HUES6 (cell line): ENCODE data around the gene CTIF.

Source experiments
- H3K27ac ChIP-seq: 2 replicates; pipeline ENCODE4 v1.7.0; 2013; ENCODE audit warnings: low read depth, mild to moderate bottlenecking, low read length, inconsistent platforms
- H3K27me3 ChIP-seq: 2 replicates; pipeline ENCODE4 v1.6.1; 2013; ENCODE audit warnings: low read length; ENCODE audit not compliant: control insufficient read depth, insufficient read depth
- H3K36me3 ChIP-seq: 2 replicates; pipeline ENCODE4 v1.6.1; 2013; ENCODE audit warnings: low read length; ENCODE audit not compliant: control insufficient read depth, insufficient read depth
- H3K4me1 ChIP-seq: 2 replicates; pipeline ENCODE4 v1.6.1; 2013; ENCODE audit warnings: low read length; ENCODE audit not compliant: control insufficient read depth, insufficient read depth
- H3K4me3 ChIP-seq: 2 replicates; pipeline ENCODE4 v1.5.1; 2013; ENCODE audit warnings: low read depth, low read length
- H3K9ac ChIP-seq: one replicate; pipeline ENCODE4 v1.6.1; 2013; ENCODE audit warnings: mild to moderate bottlenecking, low read length
- H3K9me3 ChIP-seq: 2 replicates; pipeline ENCODE4 v1.6.1; 2013; ENCODE audit warnings: low read depth, low read length; ENCODE audit not compliant: control insufficient read depth, insufficient read depth

Gene CTIF

GRCh38 chr18:48904847-48905394 is 366.1 kb downstream of the CTIF start:
- no peaks in the 10 kb centered on the region for H3K36me3 ChIP-seq
- no peak overlapping the region for H3K9ac ChIP-seq
- peaks cover 2% of the 10 kb centered on the region; the same call in 1 of the 2 replicates for H3K4me1 ChIP-seq
- H3K4me3 ChIP-seq: no peak overlapping the region
- no peak overlapping the region for H3K27ac ChIP-seq
- H3K27me3 ChIP-seq: no peaks in the 10 kb centered on the region
- peaks cover 11% of the 10 kb centered on the region for H3K9me3 ChIP-seq

DNA sequence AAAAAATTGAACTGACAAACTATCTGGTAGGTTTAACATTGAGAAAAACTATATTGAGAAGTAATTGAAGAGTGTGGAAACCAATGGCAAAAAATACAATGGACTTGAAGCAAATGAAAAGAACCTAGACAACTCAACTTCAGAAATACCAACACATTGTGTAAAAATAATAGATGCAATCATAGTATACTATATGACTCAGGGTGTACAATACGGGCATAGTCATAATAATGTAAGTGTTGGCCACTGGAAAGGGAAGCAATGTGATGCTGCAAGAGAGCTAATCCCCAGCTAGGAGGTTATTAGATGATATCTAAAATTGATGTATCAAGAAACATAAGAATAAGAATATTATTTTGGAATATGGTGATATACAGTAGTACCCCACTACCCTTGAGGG is 366.7 kb downstream of the CTIF start:
- Histone ChIP-seq H3K9ac (no peak overlapping the region), H3K9me3 (peaks cover 11% of the 10 kb centered on the region), H3K36me3 (no peaks in the 10 kb centered on the region), H3K27me3 (no peaks in the 10 kb centered on the region), H3K27ac (no peak overlapping the region), H3K4me1 (peaks cover 2% of the 10 kb centered on the region; the same call in 1 of the 2 replicates), H3K4me3 (no peak overlapping the region)

GRCh38 chr18:48908916-48909315 is 370.1 kb downstream of the CTIF start:
- H3K9ac ChIP-seq: no peak overlapping the region
- H3K9me3 ChIP-seq: peaks cover 11% of the 10 kb centered on the region
- H3K4me3 ChIP-seq: no peak overlapping the region
- H3K36me3 ChIP-seq: no peaks in the 10 kb centered on the region
- no peaks in the 10 kb centered on the region for H3K27me3 ChIP-seq
- H3K27ac ChIP-seq: no peak overlapping the region
- no peaks in the 10 kb centered on the region; the same call in 1 of the 2 replicates for H3K4me1 ChIP-seq

GRCh38 chr18:48909721-48910120 is 370.9 kb downstream of the CTIF start:
- no peaks in the 10 kb centered on the region for H3K36me3 ChIP-seq
- H3K9ac ChIP-seq: no peak overlapping the region
- H3K27me3 ChIP-seq: no peaks in the 10 kb centered on the region
- H3K4me1 ChIP-seq: no peaks in the 10 kb centered on the region; the same call in 1 of the 2 replicates
- H3K9me3 ChIP-seq: peaks cover 8% of the 10 kb centered on the region
- no peak overlapping the region for H3K4me3 ChIP-seq
- no peak overlapping the region for H3K27ac ChIP-seq

- Histone ChIP-seq H3K36me3 (no peaks in the 10 kb centered on the region), H3K27me3 (no peaks in the 10 kb centered on the region), H3K9me3 (no peaks in the 10 kb centered on the region), H3K4me3 (no peak overlapping the region), H3K27ac (no peak overlapping the region), H3K4me1 (peaks cover 5% of the 10 kb centered on the region; the same call in 1 of the 2 replicates), H3K9ac (no peak overlapping the region)
Measured at GRCh38 chr18:48910972-48911545, 372.2 kb downstream of the CTIF start.
